Measurements from ENCODE around the gene PCYT1A. TPM values are rescaled to one million over a fixed set of nuclear protein-coding genes. Genes with fewer than 3 reads are reported as not detected.

The PCYT1A gene
- total RNA-seq, 1 experiment from 2014 or later: 64.5 TPM

DNA sequence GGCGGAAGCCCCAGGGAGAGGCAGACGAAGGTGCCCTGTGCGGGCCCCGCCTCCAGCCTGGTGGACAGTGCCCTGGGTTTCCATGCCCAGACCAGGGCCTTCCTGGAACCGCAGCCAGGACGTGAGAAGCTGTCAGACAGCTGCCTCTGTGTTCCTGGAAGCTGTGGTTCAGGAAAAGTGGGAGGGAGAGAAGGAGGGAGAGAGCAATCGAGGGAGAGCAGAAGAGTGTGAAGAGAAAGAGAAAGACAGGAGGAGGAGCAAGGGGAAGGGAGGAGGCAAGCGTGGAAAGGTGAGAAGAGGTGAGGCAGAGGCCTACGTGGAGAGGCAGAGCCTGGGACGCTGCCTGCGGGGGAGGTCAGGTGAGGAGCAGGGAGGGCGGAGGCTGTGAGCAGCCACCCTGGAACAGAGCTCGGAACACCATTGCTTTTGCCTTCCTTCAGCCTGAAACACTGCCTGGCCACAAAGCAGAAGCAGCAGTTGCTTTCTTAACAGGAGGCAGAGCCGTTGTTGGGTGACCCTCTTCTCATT, 94.9 kb downstream of the PCYT1A start:
- TF ChIP-seq, protein P1, sequence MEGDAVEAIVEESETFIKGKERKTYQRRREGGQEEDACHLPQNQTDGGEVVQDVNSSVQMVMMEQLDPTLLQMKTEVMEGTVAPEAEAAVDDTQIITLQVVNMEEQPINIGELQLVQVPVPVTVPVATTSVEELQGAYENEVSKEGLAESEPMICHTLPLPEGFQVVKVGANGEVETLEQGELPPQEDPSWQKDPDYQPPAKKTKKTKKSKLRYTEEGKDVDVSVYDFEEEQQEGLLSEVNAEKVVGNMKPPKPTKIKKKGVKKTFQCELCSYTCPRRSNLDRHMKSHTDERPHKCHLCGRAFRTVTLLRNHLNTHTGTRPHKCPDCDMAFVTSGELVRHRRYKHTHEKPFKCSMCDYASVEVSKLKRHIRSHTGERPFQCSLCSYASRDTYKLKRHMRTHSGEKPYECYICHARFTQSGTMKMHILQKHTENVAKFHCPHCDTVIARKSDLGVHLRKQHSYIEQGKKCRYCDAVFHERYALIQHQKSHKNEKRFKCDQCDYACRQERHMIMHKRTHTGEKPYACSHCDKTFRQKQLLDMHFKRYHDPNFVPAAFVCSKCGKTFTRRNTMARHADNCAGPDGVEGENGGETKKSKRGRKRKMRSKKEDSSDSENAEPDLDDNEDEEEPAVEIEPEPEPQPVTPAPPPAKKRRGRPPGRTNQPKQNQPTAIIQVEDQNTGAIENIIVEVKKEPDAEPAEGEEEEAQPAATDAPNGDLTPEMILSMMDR (IDR thresholded peaks at IDR 0.05; ENCODE audit: unreplicated experiment): no peak
- POLR2A ChIA-PET: no interaction called here
- Mint-ChIP-seq H3K36me3 (ENCODE audit: insufficient read depth, unreplicated experiment) (no peaks in the 10 kb centered on the region), H3K4me1 (ENCODE audit: insufficient read depth, unreplicated experiment) (no peaks in the 10 kb centered on the region), H3K9me3 (ENCODE audit: unreplicated experiment) (no peaks in the 10 kb centered on the region), H3K27me3 (ENCODE audit: insufficient read depth, unreplicated experiment) (no peaks in the 10 kb centered on the region), H3K27ac (ENCODE audit: low read depth, unreplicated experiment) (no peak overlapping the region), H3K4me3 (ENCODE audit: unreplicated experiment) (no peak overlapping the region)
- CTCF ChIA-PET: interaction anchor here (0.7 to 8.1 kb wide), 4 partner anchors 14 to 119 kb away, joined by 3 to 171 read pairs (median 3); no protein-coding TSS in a partner anchor
- DNase-seq (ENCODE audit: unreplicated experiment): no peak
- BruUV-seq (replicated peaks): no TSS peak
- intact Hi-C loops (cut with micrococcal nuclease): no loop called here

DNA sequence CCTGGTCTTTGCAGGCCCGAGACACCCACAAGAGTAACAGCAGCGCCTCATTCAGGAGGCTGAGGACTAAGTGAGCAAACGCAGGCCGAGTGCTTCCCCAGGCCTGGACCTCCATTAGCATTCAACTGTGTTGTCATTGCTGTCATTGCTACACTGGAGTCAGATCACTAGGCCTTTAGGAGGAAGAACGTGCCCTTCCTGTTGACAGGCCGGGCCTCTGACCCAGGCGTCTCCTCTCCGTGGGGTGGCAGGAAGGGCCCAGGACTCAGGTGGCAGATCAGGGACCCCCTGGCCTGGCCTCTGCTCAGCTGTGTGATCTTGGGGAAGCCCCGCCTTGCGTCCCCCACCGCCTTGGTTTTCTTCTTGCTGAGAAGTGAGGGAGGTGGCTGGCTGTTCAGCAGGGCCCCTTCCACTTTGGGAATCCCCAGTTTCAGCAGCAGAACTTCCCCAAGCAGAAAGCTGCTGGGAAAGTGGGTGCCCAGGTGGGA, 95.4 kb downstream of the PCYT1A start:
- intact Hi-C loops (cut with micrococcal nuclease): no loop called here

DNA sequence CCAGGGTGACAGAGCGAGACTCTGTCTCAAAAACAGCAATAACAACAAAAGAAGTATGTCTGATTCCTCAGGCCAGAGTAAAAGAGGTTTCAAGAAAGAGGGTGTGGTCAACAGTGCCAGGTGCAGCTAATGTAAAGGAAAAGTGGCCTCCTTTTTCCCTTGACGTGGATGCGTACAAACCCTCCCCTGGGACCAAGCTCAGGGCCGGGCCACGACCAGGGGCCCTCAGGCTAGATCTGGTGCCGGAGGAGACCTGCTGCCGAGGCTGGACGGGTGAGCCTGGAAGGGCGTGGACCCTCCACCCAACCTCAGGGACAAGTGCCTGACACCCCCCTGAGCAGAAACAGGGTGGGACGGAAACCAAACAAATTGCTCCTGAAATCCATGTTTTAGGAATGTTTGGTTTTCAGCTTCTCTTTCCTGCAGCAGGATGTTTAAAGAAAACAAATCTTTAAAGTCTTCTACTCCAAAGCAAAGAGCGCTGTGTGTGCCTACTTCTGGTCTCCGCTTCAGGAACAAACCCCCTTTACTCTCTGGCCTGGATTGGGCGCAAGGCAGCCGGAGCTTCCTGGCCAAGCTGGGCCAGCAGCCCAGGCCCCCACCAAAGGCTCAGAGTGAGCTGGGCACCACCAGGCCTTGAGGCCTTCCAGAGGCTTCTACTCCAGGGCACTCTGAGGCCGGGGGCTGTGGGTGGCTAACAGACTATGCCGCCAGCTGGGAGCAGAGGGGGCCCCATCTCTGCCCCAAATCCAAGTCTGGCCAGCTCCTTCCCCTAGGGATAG, 97.8 kb downstream of the PCYT1A start:
- Mint-ChIP-seq H3K27ac (ENCODE audit: low read depth, unreplicated experiment) (no peak overlapping the region), H3K4me3 (ENCODE audit: unreplicated experiment) (no peak overlapping the region), H3K4me1 (ENCODE audit: insufficient read depth, unreplicated experiment) (no peaks in the 10 kb centered on the region), H3K27me3 (ENCODE audit: insufficient read depth, unreplicated experiment) (no peaks in the 10 kb centered on the region), H3K9me3 (ENCODE audit: unreplicated experiment) (no peaks in the 10 kb centered on the region), H3K36me3 (ENCODE audit: insufficient read depth, unreplicated experiment) (no peaks in the 10 kb centered on the region)
- intact Hi-C loops (cut with micrococcal nuclease): no loop called here
- CTCF ChIA-PET: interaction anchor here (0.6 to 1.0 kb wide), 2 partner anchors 116 to 295 kb away, joined by 4 to 6 read pairs; no protein-coding TSS in a partner anchor
- TF ChIP-seq, protein P1 (IDR thresholded peaks at IDR 0.05; ENCODE audit: unreplicated experiment): no peak
- no peak for DNase-seq (ENCODE audit: unreplicated experiment)
- BruUV-seq (replicated peaks): no TSS peak
- POLR2A ChIA-PET: interaction anchor here (0.6 kb wide), 1 partner anchor 52 kb away, joined by 3 read pairs; no protein-coding TSS in a partner anchor

More for the DNA sequence above, 95.4 kb downstream of the PCYT1A start:
- ChIA-PET CTCF (interaction anchor here (0.6 to 8.1 kb wide), 4 partner anchors 13 to 119 kb away, joined by 3 to 171 read pairs (median 3); no protein-coding TSS in a partner anchor), POLR2A (no interaction called here)
- BruUV-seq (replicated peaks): no TSS peak
- H3K27me3 Mint-ChIP-seq (ENCODE audit: insufficient read depth, unreplicated experiment): no peaks in the 10 kb centered on the region
- H3K9me3 Mint-ChIP-seq (ENCODE audit: unreplicated experiment): no peaks in the 10 kb centered on the region
- DNase-seq (ENCODE audit: unreplicated experiment): no peak
- H3K4me1 Mint-ChIP-seq (ENCODE audit: insufficient read depth, unreplicated experiment): no peaks in the 10 kb centered on the region
- H3K27ac Mint-ChIP-seq (ENCODE audit: low read depth, unreplicated experiment): no peak overlapping the region
- H3K4me3 Mint-ChIP-seq (ENCODE audit: unreplicated experiment): no peak overlapping the region
- TF ChIP-seq, protein P1 (IDR thresholded peaks at IDR 0.05; ENCODE audit: unreplicated experiment): no peak
- H3K36me3 Mint-ChIP-seq (ENCODE audit: insufficient read depth, unreplicated experiment): no peaks in the 10 kb centered on the region

Data from MCF 10A (cell line).